H1 (cell line): ENCODE results near the gene UBTD1. TPM values are rescaled to one million over a fixed set of nuclear protein-coding genes. Genes with fewer than 3 reads are reported as not detected.

ENCODE experiments used
- CTCF ChIA-PET: fragments of 300-600 bp; sonication (Branson Sonifier 250); formaldehyde crosslinking; loops from one replicate; lab custom pipeline; 2021; ENCODE audit not compliant: partially characterized antibody; lab: Charles Lee
- POLR2A ChIA-PET: fragments of 300-600 bp; sonication (Branson Sonifier 250); formaldehyde crosslinking; loops from one replicate; lab custom pipeline; 2021; ENCODE audit warnings: inconsistent platforms; ENCODE audit not compliant: partially characterized antibody; lab: Charles Lee
- DNase-seq, 2 experiments: peaks; one replicate each; pipeline versions ENCODE4 v3.0.0 to v3.0.0-alpha.2; 2010 to 2022; ENCODE audit warnings: low spot score in 2 of 2, low read depth in 1 of 2, mixed read lengths in 1 of 2
- FAIRE-seq: peaks from 2 replicates; lab custom pipeline; 2011; peaks lifted over from hg19 to GRCh38; lab: Jason Lieb, UNC
- H2AFZ ChIP-seq: 2 replicates; pipeline ENCODE4 v1.8.1; 2012; ENCODE audit warnings: low read length, inconsistent platforms
- H2AK5ac ChIP-seq: 2 replicates; pipeline ENCODE4 v1.6.1; 2013; ENCODE audit warnings: low read depth, low read length
- H2BK120ac ChIP-seq: replicated peaks from 2 replicates; pipeline ENCODE3; 2013; ENCODE audit warnings: low read depth, low read length, inconsistent platforms
- H2BK12ac ChIP-seq: 2 replicates; pipeline ENCODE4 v1.6.1; 2013; ENCODE audit warnings: low read depth, low read length
- H2BK15ac ChIP-seq: 2 replicates; pipeline ENCODE4 v1.6.1; 2013; ENCODE audit warnings: low read length
- H2BK20ac ChIP-seq: 2 replicates; pipeline ENCODE4 v1.6.1; 2013; ENCODE audit warnings: low read length
- H2BK5ac ChIP-seq: 2 replicates; pipeline ENCODE4 v1.6.1; 2013; ENCODE audit warnings: low read depth, low read length
- H3K14ac ChIP-seq: 2 replicates; pipeline ENCODE4 v1.6.1; 2013; ENCODE audit warnings: inconsistent platforms; ENCODE audit not compliant: insufficient read length
- H3K18ac ChIP-seq: 2 replicates; pipeline ENCODE4 v1.6.1; 2013; ENCODE audit warnings: low read length; ENCODE audit errors: extremely low read depth
- H3K23ac ChIP-seq: 2 replicates; pipeline ENCODE4 v1.6.1; 2013; ENCODE audit warnings: inconsistent platforms; ENCODE audit not compliant: insufficient read length
- H3K23me2 ChIP-seq: 2 replicates; pipeline ENCODE4 v1.6.1; 2013; ENCODE audit warnings: low read depth, low read length
- H3K27ac ChIP-seq: 2 replicates; pipeline ENCODE4 v1.6.1; 2011; ENCODE audit warnings: low read depth, low read length, inconsistent platforms
- H3K27me3 ChIP-seq, 4 experiments: replicated peaks in 1 of 4; 1 replicate in 1 of 4; 2 replicates in 3 of 4; pipeline versions ENCODE4 v1.6.1 to v1.8.1; 2011 to 2013; ENCODE audit warnings: low read length in 3 of 4, mild to moderate bottlenecking in 3 of 4, inconsistent platforms in 2 of 4, mixed read lengths in 2 of 4, moderate library complexity in 1 of 4; ENCODE audit not compliant: control insufficient read depth in 3 of 4, insufficient read depth in 3 of 4; ENCODE audit errors: extremely low read depth in 1 of 4
- H3K36me3 ChIP-seq, 4 experiments: 2 replicates each; pipeline versions ENCODE4 v1.6.1 to v1.8.1; 2011 to 2013; ENCODE audit warnings: mild to moderate bottlenecking in 4 of 4, low read length in 3 of 4, moderate library complexity in 2 of 4, control low read depth in 1 of 4, inconsistent platforms in 1 of 4; ENCODE audit not compliant: insufficient read depth in 4 of 4, control insufficient read depth in 2 of 4
- H3K4ac ChIP-seq: replicated peaks from 2 replicates; pipeline ENCODE3; 2013; ENCODE audit warnings: low read length, low read depth, mixed read lengths, inconsistent platforms; ENCODE audit not compliant: insufficient read length
- H3K4me1 ChIP-seq, 4 experiments: replicated peaks in 1 of 4; 1 replicate in 1 of 4; 2 replicates in 3 of 4; pipeline versions ENCODE4 v1.6.1 to v1.8.1; 2011 to 2013; ENCODE audit warnings: low read length in 3 of 4, inconsistent platforms in 2 of 4, mixed read lengths in 1 of 4; ENCODE audit not compliant: insufficient read depth in 4 of 4, control insufficient read depth in 3 of 4
- H3K4me2 ChIP-seq, 2 experiments: 2 replicates each; pipeline versions ENCODE4 v1.6.1 to v1.8.1; 2011 to 2013; ENCODE audit warnings: low read depth in 2 of 2, low read length in 2 of 2, control low read depth in 1 of 2, inconsistent platforms in 1 of 2, mild to moderate bottlenecking in 1 of 2; ENCODE audit not compliant: insufficient read depth in 1 of 2
- H3K4me3 ChIP-seq, 4 experiments: fragments of 200-600, 300-600 bp in 1 of 4; sonication (generic), shearing (Covaris generic), sonication (Bioruptor Twin) in 1 of 4; 2 replicates each; pipeline versions ENCODE4 v1.5.1 to v1.8.1; 2011 to 2016; ENCODE audit warnings: low read length in 4 of 4, low read depth in 3 of 4, control low read depth in 2 of 4, inconsistent platforms in 2 of 4, mild to moderate bottlenecking in 2 of 4, mixed read lengths in 1 of 4, moderate library complexity in 1 of 4; ENCODE audit not compliant: insufficient read depth in 2 of 4; ENCODE audit errors: extremely low read depth in 1 of 4
- H3K56ac ChIP-seq: replicated peaks from 2 replicates; pipeline ENCODE3; 2013; ENCODE audit warnings: low read depth, mild to moderate bottlenecking, mixed read lengths, low read length, inconsistent platforms; ENCODE audit not compliant: insufficient read length
- H3K79me1 ChIP-seq: 2 replicates; pipeline ENCODE4 v1.6.1; 2013; ENCODE audit warnings: low read depth, low read length, control low read depth
- H3K79me2 ChIP-seq, 2 experiments: 2 replicates each; pipeline versions ENCODE4 v1.6.1 to v1.8.1; 2012 to 2013; ENCODE audit warnings: low read length in 2 of 2, mild to moderate bottlenecking in 2 of 2, inconsistent platforms in 1 of 2; ENCODE audit not compliant: insufficient read depth in 2 of 2, control insufficient read depth in 1 of 2
- H3K9ac ChIP-seq, 4 experiments: replicated peaks in 1 of 4; 1 replicate in 1 of 4; 2 replicates in 3 of 4; pipeline versions ENCODE4 v1.6.1 to v1.8.1; 2011 to 2013; ENCODE audit warnings: low read depth in 3 of 4, low read length in 3 of 4, control low read depth in 2 of 4, mild to moderate bottlenecking in 2 of 4, moderate library complexity in 2 of 4, inconsistent platforms in 1 of 4; ENCODE audit errors: extremely low read depth in 1 of 4
- H3K9me3 ChIP-seq, 2 experiments: 2 replicates each; pipeline versions ENCODE4 v1.6.1 to v1.8.1; 2012 to 2013; ENCODE audit warnings: mild to moderate bottlenecking in 2 of 2, moderate library complexity in 2 of 2, control low read depth in 1 of 2, inconsistent platforms in 1 of 2, low read depth in 1 of 2, low read length in 1 of 2, mixed read lengths in 1 of 2; ENCODE audit not compliant: insufficient read depth in 2 of 2
- H4K20me1 ChIP-seq, 2 experiments: replicated peaks in 1 of 2; 2 replicates each; pipeline versions ENCODE3 to v1.8.1; 2011 to 2013; ENCODE audit warnings: inconsistent platforms in 2 of 2, low read length in 2 of 2, mild to moderate bottlenecking in 1 of 2; ENCODE audit not compliant: insufficient read depth in 2 of 2, control insufficient read depth in 1 of 2
- H4K5ac ChIP-seq: 2 replicates; pipeline ENCODE4 v1.6.1; 2013; ENCODE audit warnings: low read length, low read depth, mixed read lengths, inconsistent platforms; ENCODE audit not compliant: insufficient read length
- H4K8ac ChIP-seq: 2 replicates; pipeline ENCODE4 v1.8.0; 2013; ENCODE audit warnings: mild to moderate bottlenecking, moderate library complexity, low read length, inconsistent platforms; ENCODE audit not compliant: insufficient read depth; ENCODE audit errors: extremely low read depth
- H4K91ac ChIP-seq: replicated peaks from 2 replicates; pipeline ENCODE3; 2013; ENCODE audit warnings: low read length, mixed read lengths, inconsistent platforms; ENCODE audit not compliant: insufficient read length
- ASH2L ChIP-seq: fragments of 200-600, 300-600 bp; sonication (generic); IDR thresholded peaks from one replicate; pipeline ENCODE4 v1.7.1; 2017; ENCODE audit warnings: low read length
- BACH1 ChIP-seq: IDR thresholded peaks from 2 replicates; pipeline ENCODE4 v1.6.1; 2012; ENCODE audit warnings: low read length, improper control_type of control experiment
- CBX5 ChIP-seq: fragments of 300-800, 300-1000 bp; sonication (generic); IDR thresholded peaks from 2 replicates; pipeline ENCODE4 v1.7.1; 2016; ENCODE audit warnings: antibody characterized with exemption, low read length, low read depth
- EP300 ChIP-seq, 2 experiments: IDR thresholded peaks; 1 replicate in 1 of 2; 2 replicates in 1 of 2; pipeline ENCODE4 v1.6.1; 2011 to 2012; ENCODE audit warnings: low read depth in 2 of 2, low read length in 2 of 2, mild to moderate bottlenecking in 2 of 2, borderline replicate concordance in 1 of 2, inconsistent platforms in 1 of 2, moderate library complexity in 1 of 2
- EZH2 ChIP-seq: fragments of 200-600 bp; sonication (generic); IDR thresholded peaks from 2 replicates; pipeline ENCODE4 v1.7.1; 2012; ENCODE audit warnings: low read depth, mild to moderate bottlenecking, moderate library complexity, low read length, inconsistent platforms; ENCODE audit not compliant: severe bottlenecking
- JUN ChIP-seq: IDR thresholded peaks from 2 replicates; pipeline ENCODE4 v1.6.1; 2011; ENCODE audit warnings: low read depth, mild to moderate bottlenecking, improper control_type of control experiment, low read length
- KDM1A ChIP-seq: fragments of 200-600, 300-600 bp; sonication (generic); IDR thresholded peaks from 2 replicates; pipeline ENCODE4 v1.7.1; 2016; ENCODE audit warnings: mild to moderate bottlenecking, low read length, borderline replicate concordance
- PHF8 ChIP-seq: fragments of 200-600 bp; sonication (generic); conservative IDR thresholded peaks from 2 replicates; pipeline ENCODE4 v1.7.1; 2012; ENCODE audit warnings: low read depth, mild to moderate bottlenecking, inconsistent platforms, low read length, moderate library complexity
- SUZ12 ChIP-seq: fragments of 200-600 bp; sonication (generic); IDR thresholded peaks from 2 replicates; pipeline ENCODE4 v1.6.1; 2012; ENCODE audit warnings: mild to moderate bottlenecking, inconsistent platforms, low read length, moderate library complexity, mixed read lengths
- TAF1 ChIP-seq: IDR thresholded peaks from 2 replicates; pipeline ENCODE4 v1.6.1; 2011; ENCODE audit warnings: mild to moderate bottlenecking, low read depth, low read length
- TCF12 ChIP-seq: IDR thresholded peaks from 2 replicates; pipeline ENCODE4 v1.6.1; 2011; ENCODE audit warnings: low read depth, mild to moderate bottlenecking, low read length
- WGBS, 2 experiments: shearing (Covaris generic) in 1 of 2; methylation state at CpG; one replicate each; pipeline versions ENCODE4 v1.1.6 to v1.1.7; 2013 to 2015; ENCODE audit warnings: low lambda C conversion rate in 2 of 2, mixed read lengths in 2 of 2, inconsistent platforms in 1 of 2, low coverage in 1 of 2, missing lambda C conversion rate in 1 of 2; ENCODE audit not compliant: insufficient replicate concordance in 2 of 2, insufficient coverage in 1 of 2, insufficient read length in 1 of 2; ENCODE audit errors: extremely low coverage in 1 of 2, missing lambda C conversion rate in 1 of 2; 5-methylcytosine and 5-hydroxymethylcytosine counted together
- polyA plus RNA-seq, 7 experiments: library from polyadenylated mRNA; depleted of rRNA in 3 of 7; stranded (reverse) in 5 of 7; unstranded in 2 of 7; fragments of >200 nt in 5 of 7; fragments of 200-250 nt in 2 of 7; gene quantifications; 1 replicate in 5 of 7; 2 replicates in 1 of 7; 4 replicates in 1 of 7; pipeline versions ENCODE4 v1.2.1 to v1.2.3, GENCODE V29; 2011 to 2013; ENCODE audit warnings: missing spikeins in 2 of 7, mixed read lengths in 2 of 7
- total RNA-seq: library from RNA; stranded (reverse); fragmentation: NEBNext Ultra II Directional; extraction: Animal tissue kit (Norgen Biotek cat#: 25700); gene quantifications from 2 replicates; pipeline ENCODE4 v1.2.1, GENCODE V29; 2021
- TF ChIP-seq, protein P1 (sequence below): IDR thresholded peaks from 2 replicates; pipeline ENCODE4 v1.6.1; 2012; ENCODE audit warnings: low read length, inconsistent platforms

The UBTD1 gene
- total and polyA plus RNA-seq, 2 of the 8 experiments (the other 6 are each of a cell fraction or from before 2014, with no cell fraction given): 22.3 to 36.2 TPM

DNA sequence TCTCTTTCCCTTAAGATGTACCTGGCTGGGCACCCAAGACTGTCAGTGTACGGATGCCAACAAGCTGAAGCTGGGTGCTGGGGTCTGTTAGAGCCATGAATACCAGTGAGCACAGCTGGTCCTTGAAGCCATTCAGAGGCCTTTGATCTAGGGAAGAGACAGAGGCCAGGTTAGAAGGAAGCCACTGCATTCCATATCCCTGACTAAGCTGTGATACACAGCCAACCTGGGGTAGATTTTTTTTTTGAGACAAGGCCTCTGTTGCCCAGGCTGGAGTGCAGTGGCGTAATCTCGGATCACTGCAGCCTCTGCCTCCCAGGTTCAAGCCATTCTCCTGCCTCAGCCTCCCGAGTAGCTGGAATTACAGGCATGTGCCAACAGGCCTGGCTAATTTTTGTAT is 32.0 kb upstream of the UBTD1 start:
- Histone ChIP-seq H3K36me3 (peaks cover 30 to 86% (median 66%) of the 10 kb centered on the region in 4 experiments), H3K56ac (no peak overlapping the region), H2AK5ac (no peak overlapping the region), H3K27ac (no peak overlapping the region), H3K18ac (no peak overlapping the region), H2AFZ (no peak overlapping the region), H2BK15ac (no peak overlapping the region), H4K5ac (no peak overlapping the region), H4K8ac (no peak overlapping the region), H2BK12ac (no peak overlapping the region), H2BK5ac (no peak overlapping the region), H3K4ac (no peak overlapping the region), H3K27me3 (no peaks in the 10 kb centered on the region), H3K4me1 (no peaks in the 10 kb centered on the region), H3K23me2 (no peaks in the 10 kb centered on the region), H3K23ac (no peak overlapping the region), H4K20me1 (peaks cover 3 to 4% of the 10 kb centered on the region in 2 experiments), H4K91ac (no peak overlapping the region), H3K9me3 (no peaks in the 10 kb centered on the region), H3K9ac (no peak overlapping the region), H3K79me1 (no peaks in the 10 kb centered on the region), H2BK20ac (no peak overlapping the region), H3K4me2 (no peak overlapping the region), H2BK120ac (no peak overlapping the region), H3K14ac (no peak overlapping the region), H3K4me3 (no peak overlapping the region), H3K79me2 (no peaks in the 10 kb centered on the region)
- CTCF ChIA-PET: interaction anchor here (0.6 to 5.5 kb wide), 15 partner anchors 9 to 147 kb away, joined by 3 to 65 read pairs (median 6); partner anchors contain the start of gene ANKRD2
- no peak for DNase-seq
- WGBS, 2 experiments: 88% methylated on average over 4 of the region's 4 CpGs; no CpG with 5 or more reads in 1 of the 2 experiments
- FAIRE-seq: no peak
- POLR2A ChIA-PET: interaction anchor here (0.9 to 12.5 kb wide), 8 partner anchors 9 to 66 kb away, joined by 3 to 105 read pairs (median 4); no protein-coding TSS in a partner anchor
- TF ChIP-seq ASH2L: no peak
- TF ChIP-seq PHF8: no peak
- TF ChIP-seq CBX5: no peak
- TF ChIP-seq EZH2: no peak
- TF ChIP-seq SUZ12: no peak
- TF ChIP-seq EP300 (IDR thresholded peaks at IDR 0.05; ENCODE audit: borderline replicate concordance in 1 of 2, low read depth in 2 of 2, low read length in 2 of 2): no peak
- no peak for TF ChIP-seq TCF12
- no peak for TF ChIP-seq TAF1
- TF ChIP-seq, protein P1, sequence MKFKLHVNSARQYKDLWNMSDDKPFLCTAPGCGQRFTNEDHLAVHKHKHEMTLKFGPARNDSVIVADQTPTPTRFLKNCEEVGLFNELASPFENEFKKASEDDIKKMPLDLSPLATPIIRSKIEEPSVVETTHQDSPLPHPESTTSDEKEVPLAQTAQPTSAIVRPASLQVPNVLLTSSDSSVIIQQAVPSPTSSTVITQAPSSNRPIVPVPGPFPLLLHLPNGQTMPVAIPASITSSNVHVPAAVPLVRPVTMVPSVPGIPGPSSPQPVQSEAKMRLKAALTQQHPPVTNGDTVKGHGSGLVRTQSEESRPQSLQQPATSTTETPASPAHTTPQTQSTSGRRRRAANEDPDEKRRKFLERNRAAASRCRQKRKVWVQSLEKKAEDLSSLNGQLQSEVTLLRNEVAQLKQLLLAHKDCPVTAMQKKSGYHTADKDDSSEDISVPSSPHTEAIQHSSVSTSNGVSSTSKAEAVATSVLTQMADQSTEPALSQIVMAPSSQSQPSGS: no peak
- TF ChIP-seq BACH1: no peak
- no peak for TF ChIP-seq KDM1A
- no peak for TF ChIP-seq JUN
